IPS-18c (cell line): ENCODE data around the gene CAPN10.

Experiments
- H3K4me3 ChIP-seq: 2 replicates; pipeline ENCODE4 v1.7.0; 2013; ENCODE audit warnings: low read depth, mild to moderate bottlenecking, low read length, moderate library complexity; ENCODE audit not compliant: insufficient read depth
- H3K9me3 ChIP-seq: one replicate; pipeline ENCODE4 v1.6.1; 2013; ENCODE audit warnings: mild to moderate bottlenecking, low read length, moderate library complexity; ENCODE audit not compliant: control insufficient read depth, insufficient read depth

CAPN10 gene

GRCh38 chr2:240570531-240571313 is 15.8 kb upstream of the CAPN10 start:
- Histone ChIP-seq H3K9me3 (no peaks in the 10 kb centered on the region), H3K4me3 (no peak overlapping the region)

- Histone ChIP-seq H3K4me3 (no peak overlapping the region), H3K9me3 (no peaks in the 10 kb centered on the region)
Observed at GRCh38 chr2:240571314-240571973, 15.1 kb upstream of the CAPN10 start.

GRCh38 chr2:240572141-240573031 is 14.1 kb upstream of the CAPN10 start:
- Histone ChIP-seq H3K9me3 (no peaks in the 10 kb centered on the region), H3K4me3 (no peak overlapping the region)

GRCh38 chr2:240573071-240573515 is 13.4 kb upstream of the CAPN10 start:
- no peak overlapping the region for H3K4me3 ChIP-seq

GRCh38 chr2:240573516-240574385 is 12.8 kb upstream of the CAPN10 start:
- Histone ChIP-seq H3K9me3 (no peaks in the 10 kb centered on the region), H3K4me3 (no peak overlapping the region)

More at GRCh38 chr2:240573071-240573515, 13.4 kb upstream of the CAPN10 start:
- H3K9me3 ChIP-seq, result no peaks in the 10 kb centered on the region

GRCh38 chr2:240574386-240575100 is 12.0 kb upstream of the CAPN10 start:
- H3K9me3 ChIP-seq, result no peaks in the 10 kb centered on the region
- H3K4me3 ChIP-seq, result no peak overlapping the region

- H3K4me3 ChIP-seq, result no peak overlapping the region
- no peaks in the 10 kb centered on the region for H3K9me3 ChIP-seq
Observed at GRCh38 chr2:240575101-240575965, 11.2 kb upstream of the CAPN10 start.

GRCh38 chr2:240576036-240576435 is 10.5 kb upstream of the CAPN10 start:
- no peaks in the 10 kb centered on the region for H3K9me3 ChIP-seq
- no peak overlapping the region for H3K4me3 ChIP-seq

GRCh38 chr2:240576436-240577205 is 9.9 kb upstream of the CAPN10 start:
- Histone ChIP-seq H3K9me3 (no peaks in the 10 kb centered on the region), H3K4me3 (no peak overlapping the region)

GRCh38 chr2:240577281-240578109 is 9.0 kb upstream of the CAPN10 start:
- Histone ChIP-seq H3K9me3 (no peaks in the 10 kb centered on the region), H3K4me3 (no peak overlapping the region)

- H3K4me3 ChIP-seq, result no peak overlapping the region
Observed at GRCh38 chr2:240578110-240578450, 8.5 kb upstream of the CAPN10 start.

GRCh38 chr2:240578488-240578887 is 8.0 kb upstream of the CAPN10 start:
- Histone ChIP-seq H3K4me3 (no peak overlapping the region), H3K9me3 (no peaks in the 10 kb centered on the region)

More at GRCh38 chr2:240578110-240578450, 8.5 kb upstream of the CAPN10 start:
- no peaks in the 10 kb centered on the region for H3K9me3 ChIP-seq

- Histone ChIP-seq H3K9me3 (no peaks in the 10 kb centered on the region), H3K4me3 (no peak overlapping the region)
Observed at GRCh38 chr2:240579071-240579762, 7.3 kb upstream of the CAPN10 start.
